NCI-H69 (cell line): ENCODE results near the gene GRK1.

ENCODE experiments used
- DNase-seq: peaks from one replicate; lab custom pipeline; 2025; lab: John Stamatoyannopoulos, UW

GRK1 gene

GRCh38 chr13:113775451-113776145, 108.6 kb downstream of the GRK1 start:
- no peak for DNase-seq

GRCh38 chr13:113776231-113777125, 109.5 kb downstream of the GRK1 start:
- peak; percentile 68 for DNase-seq

- no peak for DNase-seq
Measured at GRCh38 chr13:113777311-113778260, 110.6 kb downstream of the GRK1 start.

- no peak for DNase-seq
Measured at GRCh38 chr13:113781571-113781970, 114.6 kb downstream of the GRK1 start.

- no peak for DNase-seq
Measured at GRCh38 chr13:113782472-113782871, 115.5 kb downstream of the GRK1 start.

GRCh38 chr13:113783200-113783881, 116.3 kb downstream of the GRK1 start:
- no peak for DNase-seq

- DNase-seq, result no peak
Measured at GRCh38 chr13:113783966-113784644, 117.1 kb downstream of the GRK1 start.

- DNase-seq, result no peak
Measured at GRCh38 chr13:113784645-113785024, 117.6 kb downstream of the GRK1 start.

- peak; percentile 44 for DNase-seq
Measured at GRCh38 chr13:113785051-113786010, 118.3 kb downstream of the GRK1 start.

GRCh38 chr13:113786262-113786841, 119.3 kb downstream of the GRK1 start:
- no peak for DNase-seq
